T47D (cell line): Measurements from ENCODE around the gene PLEKHB2.
"Not testable (repeated sequence)": the region's sequence is repeated elsewhere in the genome, so short reads cannot be mapped to it uniquely, and the experiment has no call there.

ENCODE experiments used
- DNase-seq, 2 experiments: peaks; one replicate each; pipeline versions ENCODE4 v3.0.0 to v3.0.0-alpha.2; 2011 to 2012; ENCODE audit warnings: low read depth in 1 of 2, low spot score in 1 of 2
- JUND ChIP-seq: IDR thresholded peaks from 2 replicates; pipeline ENCODE4 v1.6.1; 2012; ENCODE audit warnings: low read depth
- in situ Hi-C: cut with HindIII; loops from 2 replicates; pipeline ENCODE4 v1.10.0; 2016; ENCODE audit warnings: low sequenced_read_pairs, low pct_unique_long_range_greater_than_20kb

PLEKHB2 gene

GRCh38 chr2:131105950-131106801 lies 1.0 kb downstream of the PLEKHB2 start:
- TF ChIP-seq JUND = no peak
- in situ Hi-C loops = no loop called here
- DNase-seq = peak; percentile 20 to 60

- no peak for TF ChIP-seq JUND
- in situ Hi-C loops = no loop called here
Measured at GRCh38 chr2:131112529-131112928, 7.4 kb downstream of the PLEKHB2 start.

DNA sequence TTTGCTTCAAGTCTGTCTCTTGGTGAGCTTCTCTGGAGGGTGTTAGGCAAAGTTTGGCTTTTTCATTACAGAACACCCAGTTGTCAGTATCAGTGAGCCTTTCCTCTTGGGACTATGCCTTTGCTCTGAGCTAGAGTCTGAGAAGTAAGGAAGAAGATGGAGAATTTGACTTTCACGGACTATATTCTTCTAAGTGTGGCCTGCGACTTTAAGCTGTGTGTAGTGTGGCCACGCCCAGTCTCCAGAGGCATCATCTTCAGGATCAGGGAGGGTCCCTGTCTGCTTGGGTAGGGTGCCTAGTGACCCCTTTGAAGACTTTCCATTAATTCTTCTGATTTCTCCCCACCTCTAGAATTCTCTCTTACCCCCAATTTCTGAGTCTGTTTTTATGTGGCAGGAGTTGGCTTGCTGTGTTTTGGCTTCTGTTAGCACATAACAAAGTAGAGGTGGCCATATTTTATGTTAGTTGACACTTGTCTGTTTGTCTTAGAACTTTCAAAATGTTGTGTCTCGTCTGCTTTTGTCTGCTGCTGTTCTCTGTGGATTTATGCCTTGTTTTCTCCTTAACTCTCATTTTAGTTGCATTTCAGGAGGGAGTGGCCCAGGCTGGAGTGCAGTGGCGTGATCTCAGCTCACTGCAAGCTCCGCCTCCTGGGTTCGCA lies 8.6 kb downstream of the PLEKHB2 start:
- in situ Hi-C loops = no loop called here
- no peak for TF ChIP-seq JUND

More at GRCh38 chr2:131112529-131112928, 7.4 kb downstream of the PLEKHB2 start:
- no peak for DNase-seq

DNA sequence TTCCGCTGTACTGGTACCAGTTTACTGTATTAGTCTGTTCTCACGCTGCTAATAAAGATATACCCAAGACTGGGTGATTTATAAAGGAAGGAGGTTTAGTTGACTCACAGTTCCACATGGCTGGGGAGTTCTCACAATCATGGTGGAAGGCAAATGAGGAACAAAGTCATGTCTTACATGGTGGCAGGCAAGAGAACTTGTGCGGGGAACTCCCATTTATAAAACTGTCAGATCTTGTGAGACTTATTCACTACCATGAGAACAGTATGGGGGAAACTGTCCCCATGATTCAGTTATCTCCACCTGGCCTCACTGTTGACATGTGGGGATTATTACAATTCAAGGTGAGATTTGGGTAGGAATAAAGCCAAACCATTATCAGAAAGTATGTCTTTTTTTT lies 9.8 kb downstream of the PLEKHB2 start:
- in situ Hi-C loops, DNase-seq: not testable (repeated sequence)

More for the DNA sequence above, 8.6 kb downstream of the PLEKHB2 start:
- DNase-seq = no peak

- TF ChIP-seq JUND = no peak
- no peak for DNase-seq
- in situ Hi-C loops = no loop called here
Measured at GRCh38 chr2:131115752-131116151, 10.6 kb downstream of the PLEKHB2 start.

- DNase-seq = peak in 1 of 2 experiments; percentile 35
- in situ Hi-C loops = no loop called here
- TF ChIP-seq JUND = no peak
Measured at GRCh38 chr2:131120815-131121317, 15.7 kb downstream of the PLEKHB2 start.

DNA sequence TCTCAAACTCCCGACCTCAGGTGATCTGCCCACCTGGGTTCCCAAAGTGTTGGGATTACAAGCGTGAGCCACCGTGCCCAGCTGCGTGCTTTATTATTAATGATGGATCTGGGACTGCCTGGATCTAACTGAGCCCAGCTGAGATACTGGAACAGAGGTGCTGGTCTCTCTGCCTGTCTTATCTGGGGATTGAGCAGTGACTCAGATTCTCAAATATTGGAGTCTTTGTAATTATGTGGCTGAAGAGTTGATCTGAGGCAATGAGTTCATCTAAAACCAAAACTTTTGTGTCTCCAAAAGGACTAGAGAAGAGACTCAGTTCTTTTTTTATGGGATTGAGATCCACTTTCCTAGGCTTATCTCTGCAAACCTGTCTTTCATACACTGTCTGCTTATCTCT lies 16.3 kb downstream of the PLEKHB2 start:
- DNase-seq = no peak
- in situ Hi-C loops = no loop called here
- TF ChIP-seq JUND = no peak

- DNase-seq = no peak
- in situ Hi-C loops = no loop called here
- no peak for TF ChIP-seq JUND
Measured at GRCh38 chr2:131122496-131122895, 17.4 kb downstream of the PLEKHB2 start.

DNA sequence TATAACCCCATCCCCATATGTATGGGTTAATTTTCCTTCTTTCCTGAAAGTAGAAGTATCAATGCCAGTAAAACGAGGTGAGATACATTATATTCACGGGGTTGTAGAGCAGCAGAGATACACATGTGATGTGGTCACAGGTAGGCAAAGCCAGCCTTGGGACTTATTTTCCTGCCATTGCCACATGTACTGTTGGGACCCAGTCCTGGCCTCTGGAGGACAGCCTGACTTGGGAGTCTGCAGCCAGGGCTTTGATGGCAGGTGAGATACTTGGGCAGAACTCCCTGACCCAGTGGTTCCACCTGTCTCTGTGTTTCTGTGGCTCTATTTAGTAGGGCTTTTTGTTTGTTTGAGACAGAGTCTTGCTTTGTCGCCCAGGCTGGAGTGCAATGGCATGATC lies 18.1 kb downstream of the PLEKHB2 start:
- DNase-seq = no peak
- in situ Hi-C loops = no loop called here
- TF ChIP-seq JUND = no peak

GRCh38 chr2:131125195-131125757 lies 20.1 kb downstream of the PLEKHB2 start:
- no peak for DNase-seq
- in situ Hi-C loops = no loop called here

DNA sequence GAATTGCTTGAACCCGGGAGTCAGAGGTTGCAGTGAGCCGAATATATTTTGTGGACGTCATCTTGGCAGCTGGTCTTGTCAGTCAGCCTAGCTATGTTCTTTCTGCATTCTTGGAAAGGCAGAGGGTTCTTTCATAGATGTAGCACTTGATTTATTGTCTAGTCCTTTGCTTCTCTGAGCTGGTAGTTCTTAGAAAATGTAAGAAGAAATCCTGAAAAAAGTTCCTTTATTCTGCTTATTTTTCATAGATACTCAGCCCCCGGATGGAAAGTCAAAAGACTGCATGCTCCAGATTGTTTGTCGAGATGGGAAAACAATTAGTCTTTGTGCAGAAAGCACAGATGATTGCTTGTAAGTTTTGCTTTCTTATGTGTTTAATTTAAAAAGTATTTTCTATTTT lies 21.3 kb downstream of the PLEKHB2 start:
- DNase-seq = no peak
- no peak for TF ChIP-seq JUND
- in situ Hi-C loops = no loop called here

More at GRCh38 chr2:131125195-131125757, 20.1 kb downstream of the PLEKHB2 start:
- no peak for TF ChIP-seq JUND

DNA sequence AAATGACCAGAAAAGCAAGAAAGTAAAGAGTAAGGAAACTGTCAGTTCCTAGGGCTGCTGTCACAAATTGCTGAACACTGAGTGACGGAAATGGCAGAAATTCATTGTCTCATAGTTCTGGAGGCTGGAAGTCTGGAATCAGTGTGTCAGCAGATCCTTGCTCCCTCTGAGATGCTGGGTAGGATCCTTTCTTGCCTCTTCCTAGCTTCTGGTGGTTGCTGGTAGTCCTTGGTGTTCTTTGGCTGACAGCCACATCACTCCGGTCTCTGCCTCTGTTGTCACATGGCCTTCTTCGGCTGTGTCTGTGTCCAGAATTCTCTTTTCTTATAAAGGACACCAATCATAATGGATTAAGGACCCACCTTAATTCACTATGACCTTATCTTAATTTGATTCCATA lies 21.9 kb downstream of the PLEKHB2 start:
- in situ Hi-C loops = no loop called here
- TF ChIP-seq JUND = no peak
- DNase-seq = no peak

DNA sequence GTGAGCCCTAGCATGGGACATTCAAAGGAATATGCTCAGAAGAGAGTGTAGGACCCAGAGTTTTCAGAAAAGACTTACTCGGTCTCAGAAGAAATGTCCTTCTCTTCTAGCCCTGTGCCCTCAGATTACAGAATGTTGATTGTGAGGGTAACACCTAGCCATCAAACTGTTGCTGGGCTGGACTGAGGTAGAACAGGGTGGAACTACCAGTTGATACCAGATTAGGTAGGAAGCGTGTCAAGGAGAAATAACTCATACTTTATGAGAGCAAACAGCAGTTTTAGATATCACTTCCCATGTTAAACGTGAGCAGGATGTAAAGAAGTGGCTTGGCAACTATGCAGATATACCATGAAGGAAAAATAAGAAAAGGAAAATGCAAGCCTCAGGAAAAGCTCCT lies 22.8 kb downstream of the PLEKHB2 start:
- no peak for TF ChIP-seq JUND
- in situ Hi-C loops = no loop called here

GRCh38 chr2:131130298-131130596 lies 25.1 kb downstream of the PLEKHB2 start:
- in situ Hi-C loops = no loop called here
- no peak for DNase-seq
- no peak for TF ChIP-seq JUND

More for the DNA sequence above, 22.8 kb downstream of the PLEKHB2 start:
- no peak for DNase-seq
